ENCODE results near the gene NAPSA. TPM values are rescaled to one million over a fixed set of nuclear protein-coding genes. Genes with fewer than 3 reads are reported as not detected.

Gene NAPSA
- total RNA-seq, 2 experiments from 2014 or later, result 1.7 to 1.9 TPM

DNA sequence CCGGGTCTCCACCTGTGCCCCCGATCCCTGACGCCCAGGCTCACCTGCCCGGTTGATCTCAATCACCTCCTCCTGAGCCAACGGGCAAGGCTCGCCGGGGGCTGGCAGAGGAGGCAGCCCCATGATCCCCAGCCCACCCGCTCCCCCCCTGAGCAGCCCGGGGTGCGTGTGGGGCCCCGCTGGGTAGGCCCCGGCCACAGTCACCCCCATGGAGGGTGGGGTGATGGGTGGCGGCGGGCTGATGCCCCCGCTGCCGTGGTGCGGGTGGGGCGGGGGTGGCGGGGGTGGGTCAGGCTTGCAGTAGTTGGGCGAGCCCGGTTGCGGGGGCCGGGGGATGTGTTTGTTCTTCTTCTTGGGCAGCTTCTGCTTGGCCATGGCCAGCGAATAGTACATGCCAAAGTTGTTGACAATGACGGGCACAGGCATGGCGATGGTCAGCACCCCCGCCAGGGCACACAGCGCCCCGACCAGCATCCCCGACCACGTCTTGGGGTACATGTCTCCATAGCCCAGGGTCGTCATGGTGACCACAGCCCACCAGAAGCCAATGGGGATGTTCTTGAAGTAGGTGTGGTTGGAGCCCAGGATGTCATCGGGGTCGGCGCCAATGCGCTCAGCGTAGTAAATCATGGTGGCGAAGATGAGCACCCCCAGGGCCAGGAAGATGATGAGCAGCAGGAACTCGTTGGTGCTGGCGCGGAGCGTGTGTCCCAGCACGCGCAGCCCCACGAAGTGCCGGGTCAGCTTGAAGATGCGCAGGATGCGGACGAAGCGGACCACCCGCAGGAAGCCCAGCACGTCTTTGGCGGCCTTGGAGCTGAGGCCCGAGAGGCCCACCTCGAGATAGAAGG is 42.3 kb downstream of the NAPSA start:
- H3K4me1 Mint-ChIP-seq, result peaks cover 22% of the 10 kb centered on the region
- CTCF ChIA-PET, result no interaction called here
- DNase-seq, result no peak
- H3K4me3 Mint-ChIP-seq, result no peak overlapping the region
- POLR2A ChIA-PET, result no interaction called here
- peaks cover 4% of the 10 kb centered on the region for H3K9me3 Mint-ChIP-seq
- H3K36me3 Mint-ChIP-seq (ENCODE audit: low read depth), result peaks cover 7% of the 10 kb centered on the region
- no peak overlapping the region for H3K27ac Mint-ChIP-seq
- peaks cover 15% of the 10 kb centered on the region for H3K27me3 Mint-ChIP-seq

DNA sequence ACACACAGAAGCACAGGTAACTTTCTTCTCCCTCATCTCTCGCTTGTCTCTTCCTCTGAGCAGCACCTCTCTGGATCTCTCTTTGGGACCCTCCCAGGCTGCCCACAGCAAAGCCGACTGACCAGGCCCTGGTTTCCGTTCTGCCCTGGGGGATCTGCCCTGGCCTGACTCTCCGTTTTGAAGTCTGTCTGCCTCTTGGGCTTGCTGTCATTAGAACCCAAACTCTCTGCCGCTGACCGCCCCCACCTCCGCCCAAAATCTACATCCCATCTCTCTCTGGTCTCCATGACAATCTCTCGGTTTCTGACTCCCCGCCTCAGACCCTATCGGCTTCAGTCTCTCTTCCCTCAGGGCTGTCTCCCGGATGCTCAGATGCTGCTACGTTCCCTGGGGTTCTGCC is 43.2 kb downstream of the NAPSA start:
- Mint-ChIP-seq H3K27ac (no peak overlapping the region), H3K4me3 (no peak overlapping the region), H3K9me3 (peaks cover 2% of the 10 kb centered on the region), H3K36me3 (ENCODE audit: low read depth) (peaks cover 6% of the 10 kb centered on the region), H3K27me3 (peaks cover 8% of the 10 kb centered on the region), H3K4me1 (peaks cover 15% of the 10 kb centered on the region)
- DNase-seq, result no peak
- ChIA-PET CTCF (interaction anchor here (0.8 kb wide), 2 partner anchors 458 to 1162 kb away, joined by 3 read pairs; no protein-coding TSS in a partner anchor), POLR2A (no interaction called here)

- Mint-ChIP-seq H3K4me3 (no peak overlapping the region), H3K36me3 (ENCODE audit: low read depth) (peaks cover 2% of the 10 kb centered on the region), H3K4me1 (peaks cover 11% of the 10 kb centered on the region), H3K27ac (no peak overlapping the region), H3K9me3 (no peaks in the 10 kb centered on the region), H3K27me3 (peaks cover 4% of the 10 kb centered on the region)
- DNase-seq, result no peak
- POLR2A ChIA-PET, result no interaction called here
- CTCF ChIA-PET, result interaction anchor here (0.8 kb wide), 2 partner anchors 458 to 1161 kb away, joined by 3 read pairs; no protein-coding TSS in a partner anchor
Measured at GRCh38 chr19:50321831-50322230, 43.6 kb downstream of the NAPSA start.

- POLR2A ChIA-PET, result no interaction called here
- H3K27ac Mint-ChIP-seq, result no peak overlapping the region
- no peak for DNase-seq
- no peak overlapping the region for H3K4me3 Mint-ChIP-seq
- no peaks in the 10 kb centered on the region for H3K36me3 Mint-ChIP-seq (ENCODE audit: low read depth)
- peaks cover 5% of the 10 kb centered on the region for H3K4me1 Mint-ChIP-seq
- peaks cover 12% of the 10 kb centered on the region for H3K27me3 Mint-ChIP-seq
- CTCF ChIA-PET, result no interaction called here
- no peaks in the 10 kb centered on the region for H3K9me3 Mint-ChIP-seq
Measured at GRCh38 chr19:50320596-50320995, 44.8 kb downstream of the NAPSA start.

GRCh38 chr19:50320051-50320450 is 45.4 kb downstream of the NAPSA start:
- Mint-ChIP-seq H3K4me3 (no peak overlapping the region), H3K27ac (no peak overlapping the region), H3K9me3 (no peaks in the 10 kb centered on the region), H3K27me3 (peaks cover 13% of the 10 kb centered on the region), H3K36me3 (ENCODE audit: low read depth) (no peaks in the 10 kb centered on the region), H3K4me1 (peaks cover 6% of the 10 kb centered on the region)
- CTCF ChIA-PET, result no interaction called here
- DNase-seq, result no peak
- POLR2A ChIA-PET, result no interaction called here

- Mint-ChIP-seq H3K4me3 (no peak overlapping the region), H3K9me3 (no peaks in the 10 kb centered on the region), H3K27ac (no peak overlapping the region), H3K36me3 (ENCODE audit: low read depth) (peaks cover 2% of the 10 kb centered on the region), H3K27me3 (peaks cover 20% of the 10 kb centered on the region), H3K4me1 (peaks cover 8% of the 10 kb centered on the region)
- CTCF ChIA-PET, result interaction anchor here (0.7 to 1.2 kb wide), 4 partner anchors 9 to 622 kb away, joined by 3 to 5 read pairs (median 4); partner anchors contain the start of gene KCNC3
- POLR2A ChIA-PET, result no interaction called here
- DNase-seq, result no peak
Measured at GRCh38 chr19:50319156-50319555, 46.3 kb downstream of the NAPSA start.

DNA sequence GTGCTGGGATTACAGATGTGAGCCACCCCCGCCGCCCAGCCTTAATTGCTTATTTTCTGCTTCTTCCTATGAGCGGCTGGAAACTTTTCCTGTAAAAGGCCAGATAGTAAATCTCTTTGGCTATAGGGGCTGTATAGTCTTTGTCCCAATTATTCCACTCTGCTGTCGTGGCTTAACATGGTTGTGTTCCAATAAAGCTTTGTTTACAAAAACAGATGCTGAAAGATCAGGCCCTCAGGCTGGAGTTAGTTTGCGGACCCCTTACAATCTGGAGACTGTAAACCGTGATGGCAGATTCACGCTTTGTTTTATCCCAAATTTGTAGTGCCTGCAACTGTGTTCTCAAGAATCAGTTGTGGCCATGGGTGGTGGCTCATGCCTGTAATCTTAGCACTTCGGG is 47.0 kb downstream of the NAPSA start:
- Mint-ChIP-seq H3K27ac (no peak overlapping the region), H3K27me3 (peaks cover 26% of the 10 kb centered on the region), H3K9me3 (no peaks in the 10 kb centered on the region), H3K4me3 (no peak overlapping the region), H3K36me3 (ENCODE audit: low read depth) (peaks cover 2% of the 10 kb centered on the region), H3K4me1 (peaks cover 8% of the 10 kb centered on the region)
- DNase-seq, result no peak
- ChIA-PET CTCF (interaction anchor here (1.0 to 1.2 kb wide), 2 partner anchors 10 kb away, joined by 3 to 5 read pairs; no protein-coding TSS in a partner anchor), POLR2A (no interaction called here)

DNA sequence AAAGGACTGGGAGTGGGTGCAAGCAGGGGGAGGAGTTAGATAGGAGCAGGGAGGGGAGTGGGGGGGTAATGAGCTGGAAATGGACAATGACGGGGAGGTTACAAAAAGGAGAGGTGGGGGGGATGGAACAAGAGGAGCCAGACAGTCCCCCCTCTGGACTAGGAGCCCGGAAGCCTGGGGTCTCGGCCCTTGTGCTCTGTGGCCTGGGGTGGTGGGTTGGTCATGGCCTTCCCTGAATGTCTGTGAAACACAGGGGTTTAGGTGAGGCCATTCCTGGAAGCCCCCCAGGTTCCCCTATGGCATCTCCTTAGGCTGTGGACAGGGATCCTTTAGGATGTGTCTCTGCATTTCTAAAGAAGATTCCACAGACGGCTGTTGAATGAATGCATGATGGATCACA is 48.3 kb downstream of the NAPSA start:
- Mint-ChIP-seq H3K4me1 (peaks cover 8% of the 10 kb centered on the region), H3K4me3 (no peak overlapping the region), H3K9me3 (no peaks in the 10 kb centered on the region), H3K36me3 (ENCODE audit: low read depth) (peaks cover 2% of the 10 kb centered on the region), H3K27me3 (peaks cover 37% of the 10 kb centered on the region), H3K27ac (no peak overlapping the region)
- POLR2A ChIA-PET, result no interaction called here
- DNase-seq, result no peak
- CTCF ChIA-PET, result interaction anchor here (1.3 to 1.6 kb wide), 2 partner anchors 8 to 12 kb away, joined by 4 to 5 read pairs; partner anchors contain the start of gene KCNC3

DNA sequence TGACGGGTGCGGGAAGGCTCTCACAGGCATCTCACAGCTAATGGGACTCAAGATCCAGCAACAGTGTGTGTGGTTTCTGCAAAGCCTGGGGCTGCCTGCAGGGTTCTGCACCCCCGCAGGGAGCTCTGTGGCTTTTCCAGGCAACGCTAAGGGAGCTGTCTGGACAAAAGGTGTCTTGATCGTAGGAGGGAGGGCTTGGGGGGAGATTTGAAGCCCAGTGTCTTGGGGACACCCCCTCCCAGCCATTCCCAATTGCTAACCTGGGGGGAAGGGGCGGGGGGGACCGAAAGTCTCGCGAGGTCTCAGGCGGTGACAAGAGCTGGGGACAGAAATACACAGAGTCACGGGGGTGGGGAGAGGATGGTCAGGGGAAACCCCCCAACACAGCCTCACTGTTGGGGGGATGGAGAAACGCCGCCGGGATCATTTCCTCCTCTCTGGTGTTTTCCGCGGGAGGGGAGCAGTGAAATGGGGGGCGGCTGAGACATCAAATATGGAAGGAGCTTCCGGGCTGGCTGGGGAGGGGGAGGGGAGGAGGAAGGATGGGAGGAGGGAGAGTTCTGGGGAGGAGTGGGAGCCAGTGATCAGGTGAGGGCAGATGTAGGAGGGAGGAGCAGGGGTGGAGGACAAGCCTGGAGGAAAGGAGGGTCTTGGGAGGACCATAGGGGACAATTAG is 49.5 kb downstream of the NAPSA start:
- no peaks in the 10 kb centered on the region for H3K9me3 Mint-ChIP-seq
- peak overlapping the region; percentile 52 for H3K4me3 Mint-ChIP-seq
- H3K36me3 Mint-ChIP-seq (ENCODE audit: low read depth), result peaks cover 2% of the 10 kb centered on the region
- H3K27me3 Mint-ChIP-seq, result peaks cover 43% of the 10 kb centered on the region
- peaks cover 8% of the 10 kb centered on the region for H3K4me1 Mint-ChIP-seq
- ChIA-PET CTCF (interaction anchor here (0.6 to 1.6 kb wide), 5 partner anchors 10 to 58 kb away, joined by 3 to 5 read pairs (median 4); partner anchors contain the start of gene KCNC3), POLR2A (interaction anchor here (0.5 kb wide), 1 partner anchor 929 kb away, joined by 3 read pairs; no protein-coding TSS in a partner anchor)
- H3K27ac Mint-ChIP-seq, result no peak overlapping the region
- DNase-seq, result no peak

DNA sequence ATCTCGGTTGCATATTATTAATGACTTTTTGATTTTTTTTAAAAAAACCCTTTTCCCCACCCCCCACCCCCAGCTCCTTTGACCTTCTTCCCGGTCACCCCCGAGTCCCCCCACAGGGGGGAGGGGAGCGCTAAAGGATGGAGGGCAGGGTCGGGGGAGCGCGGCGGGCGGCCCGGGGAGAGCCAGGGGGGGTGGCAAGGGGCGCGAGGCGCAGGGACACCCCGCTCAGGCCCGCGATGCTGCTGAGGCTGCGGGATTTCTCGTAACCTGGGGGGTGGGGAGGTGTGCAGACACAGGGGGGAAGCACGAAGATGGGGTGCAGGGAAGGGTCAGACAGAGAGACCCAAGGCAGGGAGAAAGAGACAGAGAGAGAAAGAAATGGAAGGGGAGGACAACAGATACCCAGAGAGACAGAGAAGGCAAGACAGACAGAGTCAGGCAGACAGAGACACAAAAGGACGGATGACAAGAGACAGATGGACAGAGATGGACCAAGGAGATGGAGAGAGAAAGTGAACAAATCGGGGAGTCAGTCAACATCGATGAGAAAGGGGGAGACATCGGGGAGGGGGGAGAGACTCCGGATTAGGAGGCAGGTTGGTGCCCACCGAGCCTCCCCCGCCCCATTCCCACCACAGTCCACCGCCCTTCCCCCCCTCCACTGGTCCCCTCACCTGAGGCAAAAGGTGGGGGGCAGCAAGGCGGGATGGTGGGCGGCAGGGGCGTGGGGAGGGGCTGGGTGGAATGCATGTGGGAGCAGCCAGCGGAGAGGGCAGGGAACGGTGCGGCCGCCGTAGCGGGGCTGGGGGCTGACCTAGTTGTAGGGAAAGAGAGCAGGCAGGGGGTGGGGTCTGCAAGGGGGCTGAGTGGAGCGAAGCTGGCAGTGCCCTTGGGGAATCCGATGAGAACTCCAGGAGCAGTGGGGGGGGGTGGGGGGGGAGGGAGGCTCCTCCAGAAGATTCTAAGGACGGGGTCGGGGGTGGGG is 50.4 kb downstream of the NAPSA start:
- H3K27me3 Mint-ChIP-seq, result peaks cover 47% of the 10 kb centered on the region

DNA sequence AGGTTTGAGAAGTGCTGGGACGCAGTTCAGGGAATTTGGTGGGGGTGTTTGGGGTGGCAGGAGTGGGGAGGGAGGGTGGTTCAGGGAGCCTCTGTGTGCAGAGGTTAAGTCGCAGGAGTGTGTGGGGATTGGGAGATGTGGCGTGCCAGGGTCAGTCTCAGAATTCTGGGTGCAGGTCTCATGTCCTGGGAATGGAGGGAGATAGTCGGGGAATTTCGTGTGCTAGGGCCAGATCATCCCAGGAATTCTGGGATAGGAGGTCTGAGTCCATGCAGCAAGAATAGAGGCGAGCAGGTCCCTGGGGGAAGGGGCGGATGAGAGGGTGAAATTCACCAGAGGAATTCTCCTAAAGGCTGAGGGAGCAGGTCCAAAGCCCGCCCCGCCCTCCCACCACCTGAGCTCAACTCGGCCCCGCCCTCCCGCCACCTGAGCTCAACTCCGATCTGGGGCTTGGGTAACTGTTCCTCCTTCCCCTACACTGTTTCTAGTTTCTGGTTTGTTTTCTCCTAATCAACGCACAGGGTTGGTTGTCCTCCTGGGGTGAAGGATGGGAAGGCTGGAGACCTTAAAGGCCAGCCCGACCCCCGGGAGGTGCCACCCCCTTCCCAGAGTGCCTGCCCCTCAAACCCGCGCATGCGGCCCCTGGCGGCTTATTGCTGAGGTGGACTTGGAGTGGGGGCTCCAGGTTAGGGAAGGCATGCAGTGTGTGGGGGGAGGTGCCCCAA is 51.5 kb downstream of the NAPSA start:
- CTCF ChIA-PET, result no interaction called here
- POLR2A ChIA-PET, result no interaction called here
- DNase-seq, result no peak
- H3K27me3 Mint-ChIP-seq, result peaks cover 53% of the 10 kb centered on the region
- H3K9me3 Mint-ChIP-seq, result no peaks in the 10 kb centered on the region
- H3K4me1 Mint-ChIP-seq, result peaks cover 8% of the 10 kb centered on the region
- H3K4me3 Mint-ChIP-seq, result no peak overlapping the region
- peaks cover 2% of the 10 kb centered on the region for H3K36me3 Mint-ChIP-seq (ENCODE audit: low read depth)
- no peak overlapping the region for H3K27ac Mint-ChIP-seq

More for the DNA sequence above, 50.4 kb downstream of the NAPSA start:
- Mint-ChIP-seq H3K27ac (no peak overlapping the region), H3K36me3 (ENCODE audit: low read depth) (peaks cover 2% of the 10 kb centered on the region), H3K4me3 (peak overlapping the region; percentile 30), H3K9me3 (no peaks in the 10 kb centered on the region), H3K4me1 (peaks cover 8% of the 10 kb centered on the region)
- no peak for DNase-seq
- ChIA-PET CTCF (interaction anchor here (1.1 to 1.6 kb wide), 2 partner anchors 12 to 14 kb away, joined by 3 to 5 read pairs; partner anchors contain the start of gene KCNC3), POLR2A (no interaction called here)

All from activated CD4-positive, alpha-beta T cell treated with anti-CD3 and anti-CD28 coated beads, Interleukin-2, amount 10 ng/mL, durations not matched to agents 7 days and 5 days (primary cell).